OCI-LY3 (cell line): Measurements from ENCODE around the gene B3GNT9.

ENCODE experiments used
- H2AFZ ChIP-seq: fragments of 200-600, 300-600 bp; shearing (Covaris generic); 2 replicates; pipeline ENCODE4 v1.6.0; 2014; ENCODE audit warnings: antibody characterized with exemption, low read depth, low read length
- H3K27ac ChIP-seq: fragments of 200-600, 300-600 bp; sonication (generic); 2 replicates; pipeline ENCODE4 v1.5.1; 2014; ENCODE audit warnings: mild to moderate bottlenecking, low read length, moderate library complexity, mixed read lengths
- H3K27me3 ChIP-seq: fragments of 200-600, 300-600 bp; sonication (generic); 2 replicates; pipeline ENCODE4 v1.6.1; 2014; ENCODE audit warnings: low read depth, low read length, mixed read lengths
- H3K36me3 ChIP-seq: fragments of 200-600, 300-600 bp; sonication (generic); replicated peaks from 2 replicates; pipeline ENCODE3; 2014; ENCODE audit warnings: low read depth, low read length, mixed read lengths
- H3K4me1 ChIP-seq: fragments of 300-600, 200-600 bp; sonication (generic); 2 replicates; pipeline ENCODE4 v1.6.1; 2014; ENCODE audit warnings: low read length, mixed read lengths
- H3K4me2 ChIP-seq: fragments of 200-600, 300-600 bp; sonication (generic); 2 replicates; pipeline ENCODE4 v1.6.1; 2014; ENCODE audit warnings: low read length, mixed read lengths
- H3K4me3 ChIP-seq: fragments of 300-600, 200-600 bp; sonication (generic); 2 replicates; pipeline ENCODE4 v1.5.1; 2014; ENCODE audit warnings: antibody characterized with exemption, mild to moderate bottlenecking, low read length, moderate library complexity
- H3K79me2 ChIP-seq: fragments of 300-600, 200-600 bp; shearing (Covaris generic); 2 replicates; pipeline ENCODE4 v1.6.1; 2014; ENCODE audit warnings: mild to moderate bottlenecking, low read length, mixed read lengths
- H3K9ac ChIP-seq: fragments of 300-600, 200-600 bp; shearing (Covaris generic); 2 replicates; pipeline ENCODE4 v1.6.0; 2014; ENCODE audit warnings: mild to moderate bottlenecking, low read length, moderate library complexity
- H3K9me3 ChIP-seq: fragments of 200-600, 300-600 bp; shearing (Covaris generic); 2 replicates; pipeline ENCODE4 v1.6.1; 2014; ENCODE audit warnings: low read length, mixed read lengths; ENCODE audit not compliant: insufficient read depth
- H4K20me1 ChIP-seq: fragments of 200-600, 300-600 bp; sonication (generic); 2 replicates; pipeline ENCODE4 v1.6.1; 2016; ENCODE audit warnings: low read length, mixed read lengths; ENCODE audit not compliant: insufficient read depth
- EZH2phosphoT487 ChIP-seq: fragments of 200-600 bp; shearing (Covaris generic); IDR thresholded peaks from 2 replicates; pipeline ENCODE4 v1.6.1; 2018; ENCODE audit warnings: antibody characterized with exemption, mixed run types, low read depth
- TF ChIP-seq, protein P1 (sequence below): fragments of 200-600, 300-600 bp; sonication (generic); IDR thresholded peaks from 2 replicates; pipeline ENCODE4 v1.5.1; 2014; ENCODE audit warnings: antibody characterized with exemption, low read length, low read depth

B3GNT9 gene

DNA sequence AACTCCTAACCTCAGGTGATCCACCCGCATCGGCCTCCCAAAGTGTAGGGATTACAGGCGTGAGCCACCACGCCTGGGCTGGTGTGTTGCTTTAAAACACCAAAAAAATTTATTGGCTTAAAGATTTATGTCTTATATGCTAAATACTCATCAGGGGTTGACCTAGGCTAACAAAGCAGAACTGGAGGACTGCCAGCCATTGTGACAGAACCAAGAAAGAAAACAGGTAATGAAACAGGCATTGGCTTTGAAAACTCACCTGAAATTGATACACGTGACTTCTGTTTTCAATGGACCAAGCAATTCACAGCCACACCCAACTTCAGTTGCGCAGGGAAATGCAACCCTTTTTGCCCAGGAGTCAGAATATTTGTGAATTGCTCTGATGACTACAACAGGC lies 46.0 kb downstream of the B3GNT9 start:
- Histone ChIP-seq H3K36me3 (no peaks in the 10 kb centered on the region), H3K4me2 (peak overlapping the region; percentile 18; the same call in 1 of the 2 replicates), H3K9me3 (no peaks in the 10 kb centered on the region), H2AFZ (no peak overlapping the region), H3K79me2 (peaks cover under 1% of the 10 kb centered on the region), H3K27ac (0 out of 2 replicates have a peak overlapping the region, but pooled peaks have one; percentile 9), H3K27me3 (no peaks in the 10 kb centered on the region), H3K9ac (no peak overlapping the region), H4K20me1 (no peaks in the 10 kb centered on the region), H3K4me3 (no peak overlapping the region), H3K4me1 (peaks cover 19% of the 10 kb centered on the region)
- TF ChIP-seq, protein P1, sequence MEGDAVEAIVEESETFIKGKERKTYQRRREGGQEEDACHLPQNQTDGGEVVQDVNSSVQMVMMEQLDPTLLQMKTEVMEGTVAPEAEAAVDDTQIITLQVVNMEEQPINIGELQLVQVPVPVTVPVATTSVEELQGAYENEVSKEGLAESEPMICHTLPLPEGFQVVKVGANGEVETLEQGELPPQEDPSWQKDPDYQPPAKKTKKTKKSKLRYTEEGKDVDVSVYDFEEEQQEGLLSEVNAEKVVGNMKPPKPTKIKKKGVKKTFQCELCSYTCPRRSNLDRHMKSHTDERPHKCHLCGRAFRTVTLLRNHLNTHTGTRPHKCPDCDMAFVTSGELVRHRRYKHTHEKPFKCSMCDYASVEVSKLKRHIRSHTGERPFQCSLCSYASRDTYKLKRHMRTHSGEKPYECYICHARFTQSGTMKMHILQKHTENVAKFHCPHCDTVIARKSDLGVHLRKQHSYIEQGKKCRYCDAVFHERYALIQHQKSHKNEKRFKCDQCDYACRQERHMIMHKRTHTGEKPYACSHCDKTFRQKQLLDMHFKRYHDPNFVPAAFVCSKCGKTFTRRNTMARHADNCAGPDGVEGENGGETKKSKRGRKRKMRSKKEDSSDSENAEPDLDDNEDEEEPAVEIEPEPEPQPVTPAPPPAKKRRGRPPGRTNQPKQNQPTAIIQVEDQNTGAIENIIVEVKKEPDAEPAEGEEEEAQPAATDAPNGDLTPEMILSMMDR = no peak
- TF ChIP-seq EZH2phosphoT487 = no peak

- Histone ChIP-seq H3K27ac (no peak overlapping the region), H3K4me1 (peaks cover 16% of the 10 kb centered on the region), H3K4me3 (no peak overlapping the region), H3K4me2 (no peak overlapping the region), H4K20me1 (no peaks in the 10 kb centered on the region), H3K9ac (no peak overlapping the region), H3K27me3 (no peaks in the 10 kb centered on the region), H3K79me2 (no peaks in the 10 kb centered on the region), H3K9me3 (no peaks in the 10 kb centered on the region), H2AFZ (no peak overlapping the region), H3K36me3 (peaks cover 4% of the 10 kb centered on the region)
- TF ChIP-seq EZH2phosphoT487 = no peak
- TF ChIP-seq, protein P1 = peak; percentile 25; the same call in 1 of the 2 replicates
Observed at GRCh38 chr16:67104061-67104460, 46.7 kb downstream of the B3GNT9 start.

- peaks cover 11% of the 10 kb centered on the region for H3K36me3 ChIP-seq
- H3K4me3 ChIP-seq = no peak overlapping the region
- H3K9ac ChIP-seq = no peak overlapping the region
- no peak overlapping the region for H3K27ac ChIP-seq
- no peaks in the 10 kb centered on the region for H3K27me3 ChIP-seq
- no peaks in the 10 kb centered on the region for H3K79me2 ChIP-seq
- H3K9me3 ChIP-seq = no peaks in the 10 kb centered on the region
- H4K20me1 ChIP-seq = no peaks in the 10 kb centered on the region
- peaks cover 13% of the 10 kb centered on the region for H3K4me1 ChIP-seq
- TF ChIP-seq EZH2phosphoT487 = no peak
- TF ChIP-seq, protein P1 = no peak
- H2AFZ ChIP-seq = no peak overlapping the region
- no peak overlapping the region for H3K4me2 ChIP-seq
Observed at GRCh38 chr16:67101311-67102082, 49.3 kb downstream of the B3GNT9 start.

DNA sequence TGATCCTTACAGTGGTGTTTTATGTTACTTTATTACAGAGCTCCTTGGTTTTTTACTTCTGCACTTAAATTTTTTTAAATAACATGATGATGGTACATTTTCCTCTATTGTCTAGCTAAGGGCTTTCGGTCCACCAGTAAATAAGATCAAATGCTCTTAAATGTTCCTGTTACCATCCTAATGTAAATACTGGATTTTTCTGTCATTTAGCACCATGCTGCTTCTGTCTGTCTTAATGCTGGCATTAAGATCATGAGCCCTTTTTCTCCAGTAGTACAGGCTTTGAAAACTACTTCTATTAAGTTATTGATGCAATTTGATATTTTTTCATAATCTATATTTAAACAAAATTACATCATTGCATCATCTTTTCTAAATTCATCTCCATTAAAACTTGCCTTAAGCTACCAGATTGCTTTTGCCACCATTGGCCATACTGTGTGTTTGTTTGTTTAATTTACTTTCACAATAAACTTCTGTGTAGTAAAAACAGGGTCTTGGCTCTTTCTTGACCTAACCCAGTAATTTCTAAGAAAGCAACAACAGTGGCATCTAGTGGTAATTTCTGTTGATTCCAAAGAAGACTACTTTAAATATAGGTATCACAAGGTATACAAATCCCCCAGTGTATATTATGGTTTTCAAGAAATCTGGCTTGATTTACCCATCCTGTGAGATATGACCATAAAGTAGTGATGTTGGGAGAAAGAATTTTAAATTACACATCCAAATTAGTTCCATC lies 50.1 kb downstream of the B3GNT9 start:
- Histone ChIP-seq H3K4me3 (no peak overlapping the region), H3K36me3 (peaks cover 11% of the 10 kb centered on the region), H3K27me3 (no peaks in the 10 kb centered on the region), H3K9ac (no peak overlapping the region), H3K27ac (no peak overlapping the region), H3K79me2 (no peaks in the 10 kb centered on the region), H3K9me3 (no peaks in the 10 kb centered on the region), H2AFZ (no peak overlapping the region), H3K4me1 (peaks cover 13% of the 10 kb centered on the region), H3K4me2 (no peak overlapping the region), H4K20me1 (no peaks in the 10 kb centered on the region)
- TF ChIP-seq, protein P1 = peak; percentile 47
- TF ChIP-seq EZH2phosphoT487 = no peak
